22Rv1 (cell line): ENCODE results near the gene AP5B1.

Experiments used
- CTCF ChIP-seq: fragments of 450-650 bp; IDR thresholded peaks from 2 replicates; pipeline ENCODE4 v1.5.1; 2017; ENCODE audit warnings: mild to moderate bottlenecking
- ZFX ChIP-seq: fragments of 450-650 bp; IDR thresholded peaks from 2 replicates; pipeline ENCODE4 v1.6.1; 2017; ENCODE audit warnings: antibody characterized with exemption, borderline replicate concordance

GRCh38 chr11:65781962-65782815 is 1.4 kb upstream of the AP5B1 start:
- TF ChIP-seq CTCF (no peak), ZFX (no peak)
